GM23338 (cell line): Measurements from ENCODE around the gene STX7. TPM values are rescaled to one million over a fixed set of nuclear protein-coding genes. Genes with fewer than 3 reads are reported as not detected.

Source experiments
- ATAC-seq: fragments of 200-7000 bp; cut with Tn5 transposase; 3 replicates; pipeline ENCODE4 v1.9.1; 2020
- DNase-seq: peaks from one replicate; pipeline ENCODE4 v3.0.0-alpha.2; 2015; ENCODE audit warnings: low spot score
- H2AFZ ChIP-seq: fragments of 200-600 bp; sonication (generic); 2 replicates; pipeline ENCODE4 v1.8.0; 2016; ENCODE audit warnings: antibody characterized with exemption, mild to moderate bottlenecking, moderate library complexity
- H3F3A ChIP-seq: fragments of 200-600 bp; sonication (generic); replicated peaks from 2 replicates; pipeline ENCODE4 v1.8.0; 2017; ENCODE audit warnings: antibody characterized with exemption, mixed run types, low read depth
- H3K27ac ChIP-seq: fragments of 200-600 bp; sonication (generic); 2 replicates; pipeline ENCODE4 v1.6.1; 2016; ENCODE audit warnings: low read depth
- H3K27me3 ChIP-seq: fragments of 200-600 bp; sonication (generic); 2 replicates; pipeline ENCODE4 v1.8.0; 2016; ENCODE audit warnings: mild to moderate bottlenecking, mixed run types, moderate library complexity; ENCODE audit not compliant: insufficient read depth
- H3K36me3 ChIP-seq: fragments of 200-600 bp; sonication (generic); 2 replicates; pipeline ENCODE4 v1.8.0; 2016; ENCODE audit warnings: mild to moderate bottlenecking; ENCODE audit not compliant: insufficient read depth
- H3K4me1 ChIP-seq: fragments of 200-600 bp; sonication (generic); 2 replicates; pipeline ENCODE4 v1.8.0; 2016; ENCODE audit warnings: mild to moderate bottlenecking, moderate library complexity; ENCODE audit not compliant: insufficient read depth
- H3K4me2 ChIP-seq: fragments of 200-600 bp; sonication (generic); 2 replicates; pipeline ENCODE4 v1.7.1; 2017; ENCODE audit warnings: mixed run types
- H3K4me3 ChIP-seq: fragments of 200-600 bp; sonication (generic); 2 replicates; pipeline ENCODE4 v1.6.1; 2016; ENCODE audit warnings: mixed run types
- H3K79me2 ChIP-seq: fragments of 200-600 bp; sonication (generic); replicated peaks from 2 replicates; pipeline ENCODE4 v1.8.0; 2017; ENCODE audit warnings: mild to moderate bottlenecking; ENCODE audit not compliant: insufficient read depth
- H3K9me2 ChIP-seq: fragments of 200-600 bp; sonication (generic); 2 replicates; pipeline ENCODE4 v1.8.0; 2017; ENCODE audit not compliant: insufficient read depth
- H4K20me1 ChIP-seq: fragments of 200-600 bp; sonication (generic); replicated peaks from 2 replicates; pipeline ENCODE4 v1.8.0; 2017; ENCODE audit warnings: mild to moderate bottlenecking; ENCODE audit not compliant: insufficient read depth
- H3K27ac Mint-ChIP-seq: 2 replicates; pipeline ENCODE4 v1.8.0; 2020; ENCODE audit warnings: inconsistent platforms, mild to moderate bottlenecking, moderate library complexity, mixed read lengths
- H3K27me3 Mint-ChIP-seq: 3 replicates; pipeline ENCODE4 v1.8.0; 2022; ENCODE audit warnings: low read depth, mild to moderate bottlenecking, moderate library complexity, mixed read lengths, inconsistent platforms; ENCODE audit not compliant: insufficient read depth, poor library complexity
- H3K36me3 Mint-ChIP-seq: 3 replicates; pipeline ENCODE4 v1.8.0; 2021; ENCODE audit warnings: low read depth, mild to moderate bottlenecking, inconsistent platforms, moderate library complexity, mixed read lengths
- H3K4me1 Mint-ChIP-seq: 3 replicates; pipeline ENCODE4 v1.8.0; 2020; ENCODE audit warnings: mild to moderate bottlenecking, inconsistent platforms, mixed read lengths
- H3K4me3 Mint-ChIP-seq: 3 replicates; pipeline ENCODE4 v1.8.0; 2021; ENCODE audit warnings: moderate library complexity, mild to moderate bottlenecking, inconsistent platforms, mixed read lengths
- H3K9me3 Mint-ChIP-seq: 3 replicates; pipeline ENCODE4 v1.8.0; 2020; ENCODE audit warnings: moderate library complexity, mild to moderate bottlenecking, inconsistent platforms, mixed read lengths
- CREB1 ChIP-seq: fragments of 250-450 bp; sonication (Bioruptor Pico); IDR thresholded peaks from 2 replicates; pipeline ENCODE4 v1.5.0; 2020; ENCODE audit warnings: low read depth, mild to moderate bottlenecking, moderate library complexity
- EZH2 ChIP-seq: fragments of 200-600 bp; sonication (generic); IDR thresholded peaks from one replicate; pipeline ENCODE4 v1.8.0; 2017; ENCODE audit warnings: antibody characterized with exemption, mild to moderate bottlenecking, low read depth; ENCODE audit not compliant: unreplicated experiment
- JUNB ChIP-seq: IDR thresholded peaks from one replicate; pipeline ENCODE4 v1.6.1; 2016; ENCODE audit warnings: antibody characterized with exemption; ENCODE audit not compliant: unreplicated experiment
- NANOG ChIP-seq: IDR thresholded peaks from 2 replicates; pipeline ENCODE4 v1.6.1; 2016; ENCODE audit warnings: antibody characterized with exemption, borderline replicate concordance
- POLR2AphosphoS5 ChIP-seq: IDR thresholded peaks from 2 replicates; pipeline ENCODE4 v1.6.1; 2016; ENCODE audit warnings: antibody characterized with exemption, low read depth
- STAT1 ChIP-seq: IDR thresholded peaks from one replicate; pipeline ENCODE4 v1.6.1; 2016; ENCODE audit warnings: antibody characterized with exemption; ENCODE audit not compliant: unreplicated experiment
- ZNF331 ChIP-seq: fragments of 250-450 bp; sonication (Bioruptor Pico); IDR thresholded peaks from 2 replicates; pipeline ENCODE4 v1.5.0; 2020; ENCODE audit warnings: low read depth, mild to moderate bottlenecking, moderate library complexity
- polyA plus RNA-seq: library from polyadenylated mRNA; unstranded; fragments of >200 nt; fragmentation: Nextera tagmentation; extraction: Ambion mirVana; gene quantifications from 2 replicates; pipeline ENCODE4 v1.2.1, GENCODE V29; 2016
- total RNA-seq: library from RNA; depleted of rRNA; stranded (reverse); fragments of >200 nt; shearing (Covaris generic); gene quantifications from 2 replicates; pipeline ENCODE4 v1.2.3, GENCODE V29; 2014
- TF ChIP-seq, protein P1 (sequence below), 2 experiments: fragments of 200-600 bp in 1 of 2; sonication (generic) in 1 of 2; conservative IDR thresholded peaks; 2 replicates each; pipeline versions ENCODE4 v1.5.1 to v1.6.1; 2016 to 2017; ENCODE audit warnings: antibody characterized with exemption in 2 of 2, low read depth in 2 of 2, mild to moderate bottlenecking in 2 of 2, moderate library complexity in 1 of 2
- TF ChIP-seq, protein P2 (sequence below): IDR thresholded peaks from 2 replicates; pipeline ENCODE4 v1.6.1; 2016; ENCODE audit warnings: antibody characterized with exemption
- TF ChIP-seq, protein P3 (sequence below): IDR thresholded peaks from one replicate; pipeline ENCODE4 v1.6.1; 2018; ENCODE audit warnings: antibody characterized with exemption; ENCODE audit not compliant: unreplicated experiment

Gene STX7
- total and polyA plus RNA-seq, 2 experiments from 2014 or later: 22.4 to 28.8 TPM

DNA sequence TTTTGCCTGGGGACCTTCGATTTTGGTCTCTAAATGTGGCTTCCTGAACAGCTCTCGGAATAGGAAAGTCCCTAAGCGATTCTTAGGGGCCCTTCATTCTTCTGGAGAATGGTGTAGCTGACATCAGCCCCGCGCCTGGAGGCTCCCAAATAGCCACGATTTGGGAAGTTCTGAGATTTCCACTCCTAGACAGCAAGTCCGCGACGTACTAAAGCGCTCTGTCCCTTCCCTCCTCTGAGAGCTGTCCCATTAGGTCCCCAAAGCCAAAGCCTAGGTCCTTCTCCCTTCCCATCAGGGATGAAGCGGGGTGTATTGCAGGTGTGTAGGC lies 112.4 kb downstream of the STX7 start:
- TF ChIP-seq, protein P1, sequence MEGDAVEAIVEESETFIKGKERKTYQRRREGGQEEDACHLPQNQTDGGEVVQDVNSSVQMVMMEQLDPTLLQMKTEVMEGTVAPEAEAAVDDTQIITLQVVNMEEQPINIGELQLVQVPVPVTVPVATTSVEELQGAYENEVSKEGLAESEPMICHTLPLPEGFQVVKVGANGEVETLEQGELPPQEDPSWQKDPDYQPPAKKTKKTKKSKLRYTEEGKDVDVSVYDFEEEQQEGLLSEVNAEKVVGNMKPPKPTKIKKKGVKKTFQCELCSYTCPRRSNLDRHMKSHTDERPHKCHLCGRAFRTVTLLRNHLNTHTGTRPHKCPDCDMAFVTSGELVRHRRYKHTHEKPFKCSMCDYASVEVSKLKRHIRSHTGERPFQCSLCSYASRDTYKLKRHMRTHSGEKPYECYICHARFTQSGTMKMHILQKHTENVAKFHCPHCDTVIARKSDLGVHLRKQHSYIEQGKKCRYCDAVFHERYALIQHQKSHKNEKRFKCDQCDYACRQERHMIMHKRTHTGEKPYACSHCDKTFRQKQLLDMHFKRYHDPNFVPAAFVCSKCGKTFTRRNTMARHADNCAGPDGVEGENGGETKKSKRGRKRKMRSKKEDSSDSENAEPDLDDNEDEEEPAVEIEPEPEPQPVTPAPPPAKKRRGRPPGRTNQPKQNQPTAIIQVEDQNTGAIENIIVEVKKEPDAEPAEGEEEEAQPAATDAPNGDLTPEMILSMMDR (conservative IDR thresholded peaks at IDR 0.05; ENCODE audit: low read depth in 2 of 2): no peak
- TF ChIP-seq STAT1 (no peak), EZH2 (peak; percentile 42), NANOG (no peak)
- peak; percentile 38 for ATAC-seq
- no peak overlapping the region for H3K27ac Mint-ChIP-seq

DNA sequence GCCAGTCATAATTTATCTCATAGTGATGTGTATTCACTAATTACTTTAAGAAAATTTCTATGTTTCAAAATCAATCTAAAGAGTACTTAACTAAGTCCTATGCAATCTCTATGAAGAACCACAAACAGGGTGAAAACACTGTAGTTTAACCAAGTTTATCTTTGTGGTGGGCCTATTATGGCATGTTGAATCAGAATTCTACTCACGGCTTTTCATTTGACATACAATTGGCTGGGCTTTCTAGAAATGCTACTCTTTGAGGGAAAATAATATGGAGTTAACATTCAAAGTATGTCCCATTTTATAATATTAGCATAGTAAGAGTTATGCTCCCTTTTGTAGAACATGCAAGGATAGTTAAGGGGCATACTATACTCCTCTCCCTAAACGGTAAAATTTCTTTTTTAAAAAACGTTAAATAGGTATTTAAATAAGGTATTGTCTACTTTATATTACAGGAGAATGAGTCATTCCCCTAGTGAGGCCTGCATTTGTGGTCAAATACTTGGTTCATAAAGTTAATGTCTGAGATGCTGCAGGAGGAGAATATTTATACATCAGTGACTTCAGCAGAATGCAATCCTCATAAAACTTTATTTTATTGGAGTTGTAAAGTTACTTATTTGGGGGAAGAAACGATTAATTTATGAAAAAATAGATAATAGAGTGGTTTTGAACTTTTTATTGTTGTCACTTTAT lies 113.4 kb downstream of the STX7 start:
- DNase-seq (no peak), ATAC-seq (no peak)
- Histone ChIP-seq H3K4me2 (no peak overlapping the region), H3K79me2 (no peaks in the 10 kb centered on the region), H3K4me3 (0 out of 2 replicates have a peak overlapping the region, but pooled peaks have one; percentile 82), H3K27ac (no peak overlapping the region), H3F3A (no peaks in the 10 kb centered on the region), H2AFZ (no peak overlapping the region), H3K9me2 (no peaks in the 10 kb centered on the region), H4K20me1 (no peaks in the 10 kb centered on the region), H3K27me3 (peaks cover 64% of the 10 kb centered on the region), H3K4me1 (peaks cover 26% of the 10 kb centered on the region), H3K36me3 (no peaks in the 10 kb centered on the region)
- Mint-ChIP-seq H3K9me3 (0 out of 3 replicates have a peak, but pooled peaks cover 5% of the 10 kb centered on the region), H3K27me3 (peaks cover 22% of the 10 kb centered on the region), H3K4me1 (peaks cover 18% of the 10 kb centered on the region), H3K36me3 (peaks cover 3% of the 10 kb centered on the region; the same call in 2 of the 3 replicates), H3K4me3 (peak overlapping the region; percentile 85; the same call in 2 of the 3 replicates), H3K27ac (no peak overlapping the region)
- no peak for TF ChIP-seq POLR2AphosphoS5
- TF ChIP-seq, protein P2, sequence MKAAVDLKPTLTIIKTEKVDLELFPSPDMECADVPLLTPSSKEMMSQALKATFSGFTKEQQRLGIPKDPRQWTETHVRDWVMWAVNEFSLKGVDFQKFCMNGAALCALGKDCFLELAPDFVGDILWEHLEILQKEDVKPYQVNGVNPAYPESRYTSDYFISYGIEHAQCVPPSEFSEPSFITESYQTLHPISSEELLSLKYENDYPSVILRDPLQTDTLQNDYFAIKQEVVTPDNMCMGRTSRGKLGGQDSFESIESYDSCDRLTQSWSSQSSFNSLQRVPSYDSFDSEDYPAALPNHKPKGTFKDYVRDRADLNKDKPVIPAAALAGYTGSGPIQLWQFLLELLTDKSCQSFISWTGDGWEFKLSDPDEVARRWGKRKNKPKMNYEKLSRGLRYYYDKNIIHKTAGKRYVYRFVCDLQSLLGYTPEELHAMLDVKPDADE: no peak
- TF ChIP-seq, protein P1 (conservative IDR thresholded peaks at IDR 0.05; ENCODE audit: low read depth in 2 of 2): no peak
- TF ChIP-seq, protein P3, sequence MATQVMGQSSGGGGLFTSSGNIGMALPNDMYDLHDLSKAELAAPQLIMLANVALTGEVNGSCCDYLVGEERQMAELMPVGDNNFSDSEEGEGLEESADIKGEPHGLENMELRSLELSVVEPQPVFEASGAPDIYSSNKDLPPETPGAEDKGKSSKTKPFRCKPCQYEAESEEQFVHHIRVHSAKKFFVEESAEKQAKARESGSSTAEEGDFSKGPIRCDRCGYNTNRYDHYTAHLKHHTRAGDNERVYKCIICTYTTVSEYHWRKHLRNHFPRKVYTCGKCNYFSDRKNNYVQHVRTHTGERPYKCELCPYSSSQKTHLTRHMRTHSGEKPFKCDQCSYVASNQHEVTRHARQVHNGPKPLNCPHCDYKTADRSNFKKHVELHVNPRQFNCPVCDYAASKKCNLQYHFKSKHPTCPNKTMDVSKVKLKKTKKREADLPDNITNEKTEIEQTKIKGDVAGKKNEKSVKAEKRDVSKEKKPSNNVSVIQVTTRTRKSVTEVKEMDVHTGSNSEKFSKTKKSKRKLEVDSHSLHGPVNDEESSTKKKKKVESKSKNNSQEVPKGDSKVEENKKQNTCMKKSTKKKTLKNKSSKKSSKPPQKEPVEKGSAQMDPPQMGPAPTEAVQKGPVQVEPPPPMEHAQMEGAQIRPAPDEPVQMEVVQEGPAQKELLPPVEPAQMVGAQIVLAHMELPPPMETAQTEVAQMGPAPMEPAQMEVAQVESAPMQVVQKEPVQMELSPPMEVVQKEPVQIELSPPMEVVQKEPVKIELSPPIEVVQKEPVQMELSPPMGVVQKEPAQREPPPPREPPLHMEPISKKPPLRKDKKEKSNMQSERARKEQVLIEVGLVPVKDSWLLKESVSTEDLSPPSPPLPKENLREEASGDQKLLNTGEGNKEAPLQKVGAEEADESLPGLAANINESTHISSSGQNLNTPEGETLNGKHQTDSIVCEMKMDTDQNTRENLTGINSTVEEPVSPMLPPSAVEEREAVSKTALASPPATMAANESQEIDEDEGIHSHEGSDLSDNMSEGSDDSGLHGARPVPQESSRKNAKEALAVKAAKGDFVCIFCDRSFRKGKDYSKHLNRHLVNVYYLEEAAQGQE: no peak
- TF ChIP-seq CREB1 (CRISPR knock-in tag): no peak
- no peak for TF ChIP-seq ZNF331 (CRISPR knock-in tag)
- no peak for TF ChIP-seq STAT1
- no peak for TF ChIP-seq NANOG
- TF ChIP-seq JUNB: no peak

More for the DNA sequence above, 112.4 kb downstream of the STX7 start:
- peak overlapping the region; percentile 82 for H3K4me3 ChIP-seq
- peak overlapping the region; percentile 96 for H2AFZ ChIP-seq
- no peaks in the 10 kb centered on the region for H3K79me2 ChIP-seq
- Mint-ChIP-seq H3K4me3 (peak overlapping the region; percentile 85), H3K4me1 (peaks cover 22% of the 10 kb centered on the region), H3K9me3 (no peaks in the 10 kb centered on the region), H3K27me3 (peaks cover 22% of the 10 kb centered on the region), H3K36me3 (no peaks in the 10 kb centered on the region)
- H3K9me2 ChIP-seq: no peaks in the 10 kb centered on the region
- H3K27ac ChIP-seq: no peak overlapping the region
- H3F3A ChIP-seq: no peaks in the 10 kb centered on the region
- peak overlapping the region; percentile 84 for H3K4me2 ChIP-seq
- no peaks in the 10 kb centered on the region for H3K36me3 ChIP-seq
- DNase-seq: peak; percentile 55
- H3K4me1 ChIP-seq: peaks cover 36% of the 10 kb centered on the region
- H3K27me3 ChIP-seq: peaks cover 64% of the 10 kb centered on the region
- H4K20me1 ChIP-seq: no peaks in the 10 kb centered on the region
